Neural crest cell (in vitro differentiated cells): ENCODE data around the gene UMODL1. TPM values are rescaled to one million over a fixed set of nuclear protein-coding genes. Genes with fewer than 3 reads are reported as not detected.

Experiments
- DNase-seq: peaks from one replicate; pipeline ENCODE4 v3.0.0; 2021; ENCODE audit warnings: low read depth, mixed read lengths, low spot score
- H3K27ac Mint-ChIP-seq: one replicate; pipeline ENCODE4 v1.8.0; 2021; ENCODE audit warnings: mild to moderate bottlenecking, mixed read lengths; ENCODE audit not compliant: unreplicated experiment
- H3K27me3 Mint-ChIP-seq: 2 replicates; pipeline ENCODE4 v1.8.0; 2021; ENCODE audit warnings: low read depth, mild to moderate bottlenecking, mixed read lengths
- H3K36me3 Mint-ChIP-seq: 2 replicates; pipeline ENCODE4 v1.8.0; 2021; ENCODE audit warnings: low read depth, mild to moderate bottlenecking, mixed read lengths
- H3K4me1 Mint-ChIP-seq: 2 replicates; pipeline ENCODE4 v1.8.0; 2021; ENCODE audit warnings: mixed read lengths
- H3K4me3 Mint-ChIP-seq: one replicate; pipeline ENCODE4 v1.8.0; 2021; ENCODE audit warnings: mild to moderate bottlenecking, mixed read lengths
- H3K9me3 Mint-ChIP-seq: 2 replicates; pipeline ENCODE4 v1.8.0; 2021; ENCODE audit warnings: mixed read lengths
- CTCF ChIP-seq: fragments of 200-600 bp; sonication (generic); conservative IDR thresholded peaks from 2 replicates; pipeline ENCODE4 v1.5.0; 2021; ENCODE audit warnings: antibody characterized with exemption, mild to moderate bottlenecking
- total RNA-seq: library from RNA; stranded (reverse); gene quantifications from 2 replicates; pipeline ENCODE4 v1.2.1, GENCODE V29; 2021

Gene UMODL1
- total RNA-seq, 1 donor from 2014 or later = not detected

- no peaks in the 10 kb centered on the region for H3K27me3 Mint-ChIP-seq
- H3K9me3 Mint-ChIP-seq = no peaks in the 10 kb centered on the region
- DNase-seq = no peak
- no peaks in the 10 kb centered on the region for H3K36me3 Mint-ChIP-seq
- no peak for TF ChIP-seq CTCF
- H3K4me3 Mint-ChIP-seq = no peak overlapping the region
- peak overlapping the region; percentile 46 for H3K27ac Mint-ChIP-seq
- peaks cover 34% of the 10 kb centered on the region for H3K4me1 Mint-ChIP-seq
Observed at GRCh38 chr21:42040411-42041180, 30.5 kb upstream of the UMODL1 start.

- Mint-ChIP-seq H3K27ac (no peak overlapping the region), H3K36me3 (no peaks in the 10 kb centered on the region), H3K27me3 (no peaks in the 10 kb centered on the region), H3K9me3 (no peaks in the 10 kb centered on the region), H3K4me1 (peaks cover 34% of the 10 kb centered on the region), H3K4me3 (no peak overlapping the region)
- TF ChIP-seq CTCF = no peak
- DNase-seq = no peak
Observed at GRCh38 chr21:42041246-42041645, 29.9 kb upstream of the UMODL1 start.

- H3K4me1 Mint-ChIP-seq = peaks cover 34% of the 10 kb centered on the region
- no peak for TF ChIP-seq CTCF
- H3K27me3 Mint-ChIP-seq = no peaks in the 10 kb centered on the region
- DNase-seq = no peak
- H3K27ac Mint-ChIP-seq = peak overlapping the region; percentile 78
- no peaks in the 10 kb centered on the region for H3K9me3 Mint-ChIP-seq
- H3K36me3 Mint-ChIP-seq = no peaks in the 10 kb centered on the region
- H3K4me3 Mint-ChIP-seq = no peak overlapping the region
Observed at GRCh38 chr21:42041711-42042110, 29.4 kb upstream of the UMODL1 start.

DNA sequence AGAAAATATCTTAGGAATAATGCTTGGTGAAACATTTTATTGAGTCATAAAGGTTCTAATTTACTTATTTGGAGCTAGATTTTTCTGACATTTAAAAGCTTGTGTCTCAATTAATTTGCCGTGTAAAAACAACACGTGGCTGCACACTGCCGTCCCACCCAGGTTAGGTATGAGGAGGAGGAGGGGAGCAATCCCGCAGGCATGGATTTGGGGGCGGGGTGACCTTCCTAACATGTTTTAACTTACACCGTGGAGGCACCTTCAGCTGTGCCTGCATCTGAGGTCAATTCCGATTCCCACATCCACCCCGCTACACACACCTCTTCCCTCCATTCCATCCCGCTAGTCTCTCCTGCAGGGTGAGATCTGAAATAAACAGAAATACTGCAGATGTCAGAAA, 28.5 kb upstream of the UMODL1 start:
- Mint-ChIP-seq H3K9me3 (no peaks in the 10 kb centered on the region), H3K4me1 (peaks cover 30% of the 10 kb centered on the region), H3K36me3 (no peaks in the 10 kb centered on the region), H3K27me3 (no peaks in the 10 kb centered on the region), H3K27ac (no peak overlapping the region), H3K4me3 (no peak overlapping the region)
- DNase-seq = no peak
- TF ChIP-seq CTCF = no peak

GRCh38 chr21:42043201-42043895, 27.8 kb upstream of the UMODL1 start:
- Mint-ChIP-seq H3K36me3 (no peaks in the 10 kb centered on the region), H3K4me3 (no peak overlapping the region), H3K4me1 (peaks cover 23% of the 10 kb centered on the region), H3K9me3 (no peaks in the 10 kb centered on the region), H3K27me3 (no peaks in the 10 kb centered on the region), H3K27ac (no peak overlapping the region)
- TF ChIP-seq CTCF = no peak
- no peak for DNase-seq
